Hepatocyte (in vitro differentiated cells): ENCODE data around the gene SLC40A1. TPM values are rescaled to one million over a fixed set of nuclear protein-coding genes. Genes with fewer than 3 reads are reported as not detected.

Source experiments
- DNase-seq: peaks from one replicate; pipeline ENCODE4 v3.0.0-alpha.2; 2016; ENCODE audit warnings: low spot score
- H2AFZ ChIP-seq: fragments of 200-600 bp; sonication (generic); 2 replicates; pipeline ENCODE4 v1.6.0; 2016; ENCODE audit warnings: antibody characterized with exemption, mild to moderate bottlenecking
- H3K27ac ChIP-seq: fragments of 200-600 bp; sonication (generic); 2 replicates; pipeline ENCODE4 v1.5.1; 2016; ENCODE audit warnings: mild to moderate bottlenecking
- H3K27me3 ChIP-seq: fragments of 200-600 bp; sonication (generic); 2 replicates; pipeline ENCODE4 v1.6.1; 2016
- H3K36me3 ChIP-seq: fragments of 200-600 bp; sonication (generic); replicated peaks from 2 replicates; pipeline ENCODE4 v1.5.1; 2016; ENCODE audit warnings: low read depth; ENCODE audit not compliant: insufficient read depth
- H3K4me1 ChIP-seq: fragments of 200-600 bp; sonication (generic); 2 replicates; pipeline ENCODE4 v1.5.1; 2016; ENCODE audit warnings: mild to moderate bottlenecking, moderate library complexity; ENCODE audit not compliant: insufficient read depth
- H3K4me2 ChIP-seq: fragments of 200-600 bp; sonication (generic); 2 replicates; pipeline ENCODE4 v1.6.0; 2016
- H3K4me3 ChIP-seq: fragments of 200-600 bp; sonication (generic); 2 replicates; pipeline ENCODE4 v1.5.1; 2016; ENCODE audit warnings: mild to moderate bottlenecking
- H3K79me2 ChIP-seq: fragments of 200-600 bp; sonication (generic); 2 replicates; pipeline ENCODE4 v1.6.0; 2017; ENCODE audit warnings: mild to moderate bottlenecking
- H3K9me2 ChIP-seq: fragments of 200-600 bp; sonication (generic); replicated peaks from 2 replicates; pipeline ENCODE4 v1.6.0; 2017; ENCODE audit warnings: mild to moderate bottlenecking; ENCODE audit not compliant: insufficient read depth
- H3K9me3 ChIP-seq: fragments of 200-600 bp; sonication (generic); 2 replicates; pipeline ENCODE4 v1.5.1; 2016; ENCODE audit warnings: low read depth, mild to moderate bottlenecking
- H4K20me1 ChIP-seq: fragments of 200-600 bp; sonication (generic); 2 replicates; pipeline ENCODE4 v1.6.0; 2016; ENCODE audit warnings: mild to moderate bottlenecking; ENCODE audit not compliant: insufficient read depth, poor library complexity, severe bottlenecking
- EZH2 ChIP-seq: fragments of 200-600 bp; sonication (generic); IDR thresholded peaks from 2 replicates; pipeline ENCODE4 v1.6.1; 2016; ENCODE audit warnings: antibody characterized with exemption, mild to moderate bottlenecking, borderline replicate concordance
- EZH2phosphoT487 ChIP-seq: fragments of 200-600 bp; sonication (generic); IDR thresholded peaks from one replicate; pipeline ENCODE4 v1.6.1; 2018; ENCODE audit warnings: antibody characterized with exemption, mild to moderate bottlenecking, low read depth, moderate library complexity; ENCODE audit not compliant: unreplicated experiment, severe bottlenecking
- WGBS: methylation state at CpG from one replicate; pipeline ENCODE4 v1.1.6; 2016; ENCODE audit warnings: low lambda C conversion rate; ENCODE audit errors: missing lambda C conversion rate; 5-methylcytosine and 5-hydroxymethylcytosine counted together
- polyA plus RNA-seq: library from polyadenylated mRNA; unstranded; fragments of >200 nt; fragmentation: Nextera tagmentation; extraction: Ambion mirVana; gene quantifications from 2 replicates; pipeline ENCODE4 v1.2.1, GENCODE V29; 2016
- total RNA-seq: library from RNA; depleted of rRNA; stranded (reverse); fragments of >200 nt; gene quantifications from 2 replicates; pipeline ENCODE4 v1.2.3, GENCODE V29; 2014
- TF ChIP-seq, protein P1 (sequence below): fragments of 200-600 bp; sonication (generic); IDR thresholded peaks from 2 replicates; pipeline ENCODE4 v1.5.1; 2016; ENCODE audit warnings: antibody characterized with exemption, mild to moderate bottlenecking; ENCODE audit not compliant: poor library complexity

SLC40A1 gene
- total and polyA plus RNA-seq, 2 experiments from 2014 or later, result 186 to 225 TPM

DNA sequence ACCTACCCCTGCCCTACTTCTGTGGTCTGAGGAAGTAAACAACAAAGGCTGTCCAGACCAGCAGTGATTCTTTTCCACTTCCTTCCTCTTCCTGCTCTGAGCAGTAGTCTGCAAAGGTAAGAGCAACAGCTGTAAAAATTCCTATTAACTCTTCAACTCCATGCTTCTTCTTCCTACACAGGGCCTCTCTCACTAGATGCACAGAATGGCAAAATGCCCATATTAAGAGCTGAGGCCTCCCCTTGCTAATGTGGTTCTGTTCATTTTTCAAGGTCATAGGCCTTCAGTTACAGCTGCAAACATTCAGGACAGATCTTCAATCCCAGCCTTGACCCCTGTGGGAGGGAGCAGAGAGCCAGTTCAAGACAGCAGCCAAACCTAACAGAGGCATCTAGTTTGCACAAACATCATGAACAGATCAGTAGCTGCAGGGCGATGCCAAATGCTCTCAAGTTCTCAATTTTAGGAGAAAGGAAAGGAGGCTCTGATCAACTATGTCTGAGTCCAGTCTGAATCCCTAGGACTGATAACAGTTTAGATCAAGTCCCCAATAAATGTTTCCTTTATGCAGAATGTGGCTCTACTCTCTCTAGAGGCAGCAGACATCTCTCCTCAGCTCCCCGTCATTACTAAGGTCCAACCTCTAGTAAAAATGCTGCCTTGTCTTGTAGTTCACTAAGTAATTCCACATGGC, 20.9 kb downstream of the SLC40A1 start:
- no peak overlapping the region for H3K4me2 ChIP-seq
- no peaks in the 10 kb centered on the region for H3K9me3 ChIP-seq
- H3K27ac ChIP-seq, result peak overlapping the region; percentile 85
- no peak overlapping the region for H2AFZ ChIP-seq
- WGBS, result 57% methylated on average over 2 of the region's 2 CpGs
- H3K27me3 ChIP-seq, result no peaks in the 10 kb centered on the region
- no peak for DNase-seq
- peaks cover 2% of the 10 kb centered on the region for H3K79me2 ChIP-seq
- no peaks in the 10 kb centered on the region for H4K20me1 ChIP-seq
- H3K4me1 ChIP-seq, result peaks cover 49% of the 10 kb centered on the region
- TF ChIP-seq EZH2phosphoT487 (no peak), EZH2 (no peak)
- TF ChIP-seq, protein P1, sequence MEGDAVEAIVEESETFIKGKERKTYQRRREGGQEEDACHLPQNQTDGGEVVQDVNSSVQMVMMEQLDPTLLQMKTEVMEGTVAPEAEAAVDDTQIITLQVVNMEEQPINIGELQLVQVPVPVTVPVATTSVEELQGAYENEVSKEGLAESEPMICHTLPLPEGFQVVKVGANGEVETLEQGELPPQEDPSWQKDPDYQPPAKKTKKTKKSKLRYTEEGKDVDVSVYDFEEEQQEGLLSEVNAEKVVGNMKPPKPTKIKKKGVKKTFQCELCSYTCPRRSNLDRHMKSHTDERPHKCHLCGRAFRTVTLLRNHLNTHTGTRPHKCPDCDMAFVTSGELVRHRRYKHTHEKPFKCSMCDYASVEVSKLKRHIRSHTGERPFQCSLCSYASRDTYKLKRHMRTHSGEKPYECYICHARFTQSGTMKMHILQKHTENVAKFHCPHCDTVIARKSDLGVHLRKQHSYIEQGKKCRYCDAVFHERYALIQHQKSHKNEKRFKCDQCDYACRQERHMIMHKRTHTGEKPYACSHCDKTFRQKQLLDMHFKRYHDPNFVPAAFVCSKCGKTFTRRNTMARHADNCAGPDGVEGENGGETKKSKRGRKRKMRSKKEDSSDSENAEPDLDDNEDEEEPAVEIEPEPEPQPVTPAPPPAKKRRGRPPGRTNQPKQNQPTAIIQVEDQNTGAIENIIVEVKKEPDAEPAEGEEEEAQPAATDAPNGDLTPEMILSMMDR, result no peak
- H3K4me3 ChIP-seq, result no peak overlapping the region
- H3K36me3 ChIP-seq, result no peaks in the 10 kb centered on the region
- H3K9me2 ChIP-seq, result no peaks in the 10 kb centered on the region

DNA sequence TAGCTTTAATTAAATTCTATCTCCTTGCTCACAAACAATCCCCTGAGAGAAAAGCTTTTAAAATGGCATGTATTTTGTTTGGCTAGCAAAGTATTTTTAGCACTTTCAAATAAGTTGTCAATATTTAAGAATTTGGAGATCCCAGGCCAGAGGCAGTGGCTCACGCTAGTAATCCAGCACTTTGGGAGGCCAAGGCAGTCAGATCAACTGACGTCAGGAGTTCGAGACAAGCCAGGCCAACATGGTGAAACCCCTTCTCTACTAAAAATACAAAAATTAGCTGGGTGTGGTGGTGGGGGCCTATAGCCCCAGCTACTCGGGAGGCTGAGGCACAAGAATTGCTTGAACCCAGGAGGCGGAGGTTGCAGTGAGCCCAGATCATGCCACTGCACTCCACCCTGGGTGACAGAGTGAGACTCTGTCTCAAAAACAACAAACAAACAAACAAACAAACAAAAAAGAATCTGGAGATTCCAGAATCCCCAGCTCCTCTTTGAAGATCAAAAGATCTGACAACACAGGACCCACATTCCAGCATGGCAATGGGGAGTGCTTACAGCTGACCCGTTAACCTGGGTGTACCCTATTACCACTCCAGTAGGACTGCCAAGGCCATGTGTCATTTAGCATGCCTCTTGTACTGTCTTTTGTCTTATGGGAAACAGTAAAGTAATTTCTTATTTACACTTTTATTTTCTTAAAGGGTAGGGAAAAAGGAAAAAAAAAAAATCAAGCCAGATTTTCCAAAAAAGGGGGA, 21.9 kb downstream of the SLC40A1 start:
- Histone ChIP-seq H3K9me3 (no peaks in the 10 kb centered on the region), H3K79me2 (peaks cover 2% of the 10 kb centered on the region), H3K4me3 (no peak overlapping the region), H3K27ac (peak overlapping the region; percentile 85), H3K27me3 (no peaks in the 10 kb centered on the region), H3K36me3 (no peaks in the 10 kb centered on the region), H4K20me1 (no peaks in the 10 kb centered on the region), H3K4me1 (peaks cover 55% of the 10 kb centered on the region), H3K9me2 (no peaks in the 10 kb centered on the region), H3K4me2 (no peak overlapping the region), H2AFZ (no peak overlapping the region)
- TF ChIP-seq EZH2phosphoT487, result no peak
- TF ChIP-seq, protein P1, result no peak
- WGBS, result 91% methylated on average over 6 of the region's 6 CpGs
- DNase-seq, result no peak

DNA sequence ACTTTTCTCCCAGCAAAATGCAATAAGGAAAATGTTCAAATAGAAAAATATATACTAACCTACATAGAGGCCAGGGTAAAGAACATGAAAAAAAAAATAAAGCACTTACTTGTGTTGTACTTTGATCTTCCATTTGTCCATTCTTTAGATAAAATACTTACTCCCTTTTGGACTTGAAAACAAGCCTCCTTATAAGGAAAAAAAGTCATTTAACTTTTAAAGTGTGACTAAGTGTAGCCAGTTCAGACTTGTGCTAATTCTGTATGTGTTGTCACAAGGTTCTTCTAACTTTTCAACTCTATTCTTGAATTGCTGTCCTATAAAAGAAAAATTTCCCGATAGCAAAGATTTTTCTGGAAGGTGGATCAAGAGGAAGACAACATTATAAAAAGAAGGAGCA, 23.2 kb downstream of the SLC40A1 start:
- 52% methylated on average over 1 of the region's 1 CpG for WGBS
- H3K27ac ChIP-seq, result peak overlapping the region; percentile 85
- TF ChIP-seq, protein P1, result no peak
- TF ChIP-seq EZH2 (no peak), EZH2phosphoT487 (no peak)
- H2AFZ ChIP-seq, result no peak overlapping the region
- H3K79me2 ChIP-seq, result peaks cover 2% of the 10 kb centered on the region
- H3K9me2 ChIP-seq, result no peaks in the 10 kb centered on the region
- peaks cover 68% of the 10 kb centered on the region for H3K4me1 ChIP-seq
- no peak overlapping the region for H3K4me3 ChIP-seq
- no peak for DNase-seq
- H3K36me3 ChIP-seq, result no peaks in the 10 kb centered on the region
- H3K27me3 ChIP-seq, result no peaks in the 10 kb centered on the region
- no peaks in the 10 kb centered on the region for H4K20me1 ChIP-seq
- H3K4me2 ChIP-seq, result peak overlapping the region; percentile 32
- H3K9me3 ChIP-seq, result no peaks in the 10 kb centered on the region
